Measurements from ENCODE around the gene CLDN24.
A peak's percentile ranks its signal among the peaks of the same experiment; 100 is the strongest.

Gene CLDN24

DNA sequence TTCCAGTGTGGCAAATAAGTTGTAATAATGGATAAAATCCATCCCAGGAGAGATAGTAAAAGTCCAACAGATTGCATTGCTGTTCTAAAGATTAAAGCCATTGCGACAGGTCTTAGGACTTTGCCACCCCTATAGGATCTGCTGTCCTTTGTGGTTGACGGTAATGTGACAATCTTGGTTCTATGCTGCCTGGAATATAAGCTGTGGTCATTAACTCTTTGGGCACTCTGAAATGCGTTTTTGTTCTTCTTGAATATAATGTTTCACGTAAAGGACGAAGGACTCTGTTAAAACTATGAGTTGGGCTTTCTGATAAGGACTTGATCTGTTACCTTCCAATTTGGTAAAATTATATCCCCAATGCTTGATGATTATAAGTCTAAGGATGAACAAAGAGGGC is at the start of gene CLDN24:
Gene CLDN24 (minus strand): TSS at position 101 of the 400 bp plus-strand sequence. CDS start 0 bp downstream, at position 101.
- DNase-seq, result no peak

GRCh38 chr4:183370786-183371185 is 48.6 kb upstream of the CLDN24 start:
- DNase-seq, result no peak

DNA sequence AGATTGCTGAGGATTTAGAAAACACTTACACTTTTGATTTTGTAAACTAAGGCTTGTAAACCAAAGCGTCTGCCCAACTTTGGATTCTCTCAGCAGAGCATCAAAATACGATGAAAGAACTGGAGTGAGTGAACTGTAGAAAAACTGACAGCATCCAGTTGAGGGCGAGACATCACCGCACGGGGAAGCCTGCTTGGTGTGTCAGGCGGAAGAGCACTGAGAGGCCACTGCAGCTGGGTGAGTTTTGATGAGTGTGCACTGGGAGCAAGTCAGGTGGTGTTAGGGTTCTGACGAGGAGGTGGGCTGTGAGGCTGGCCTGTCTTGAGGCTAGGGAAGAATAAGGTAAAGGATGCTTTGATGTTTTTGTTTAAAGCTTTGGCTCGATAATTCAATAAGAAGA is 46.8 kb upstream of the CLDN24 start:
- DNase-seq, result no peak

DNA sequence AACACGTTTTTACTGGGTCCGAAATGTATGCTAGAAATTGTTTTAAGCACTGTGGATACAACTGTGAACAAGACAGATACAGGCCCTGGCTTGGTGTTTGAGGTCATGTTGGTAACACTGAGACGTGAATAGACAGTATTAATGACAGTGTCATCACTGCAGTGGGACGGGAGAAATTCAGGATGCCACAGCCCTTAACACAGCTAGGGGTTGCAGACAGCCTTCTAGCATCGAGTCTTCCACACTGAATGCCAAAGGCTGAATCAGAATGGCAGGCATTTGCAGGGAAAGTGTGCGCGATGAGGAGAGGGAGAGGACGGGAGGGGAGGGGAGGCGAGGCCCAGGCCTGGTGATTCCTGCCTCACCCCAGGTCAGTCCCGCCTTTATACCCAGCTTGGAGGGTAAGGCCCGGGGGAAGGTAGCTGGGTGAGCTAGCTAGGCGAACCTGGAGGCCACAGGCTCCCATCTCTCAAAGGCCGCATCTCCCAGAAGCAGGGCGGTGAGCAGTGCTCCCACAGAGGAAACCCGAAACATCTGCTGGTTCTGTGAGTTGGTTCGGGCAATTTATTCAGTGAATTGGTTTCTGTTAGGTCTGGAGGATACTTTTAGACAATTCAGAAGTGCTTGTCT is 44.1 kb upstream of the CLDN24 start:
- no peak for DNase-seq

- no peak for DNase-seq
These were observed 41.8 kb upstream of the CLDN24 start for GRCh38 chr4:183364025-183364424.

DNA sequence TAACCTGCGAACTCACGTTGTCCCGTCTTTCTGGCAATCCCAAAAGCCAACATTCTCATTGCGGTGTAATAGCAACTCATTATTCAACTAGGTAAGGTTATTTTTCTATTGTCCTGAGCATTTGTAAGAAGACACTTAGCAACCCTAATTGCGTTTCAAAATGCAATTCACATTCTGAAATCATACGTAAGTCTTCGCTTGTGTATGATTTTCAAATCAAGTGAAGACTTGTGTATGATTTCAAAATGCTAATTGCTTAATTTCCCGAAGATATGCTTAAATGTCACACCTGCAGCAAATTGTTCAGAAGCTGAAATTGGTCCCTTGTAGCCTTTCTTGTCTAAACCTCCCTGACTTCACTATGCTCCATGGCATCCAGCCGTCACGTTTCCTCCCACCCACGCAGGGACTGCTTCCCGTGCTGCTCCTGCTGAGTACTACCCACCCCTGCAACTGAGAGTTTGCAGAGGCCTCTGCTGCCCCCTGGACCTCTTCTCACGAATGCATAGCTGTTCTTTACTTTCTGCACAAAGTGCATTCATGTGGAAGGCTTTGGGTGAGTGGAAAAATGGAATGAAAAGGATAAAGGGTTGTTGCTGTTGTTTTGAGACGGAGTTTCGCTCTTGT is 40.8 kb upstream of the CLDN24 start:
- DNase-seq, result no peak

DNA sequence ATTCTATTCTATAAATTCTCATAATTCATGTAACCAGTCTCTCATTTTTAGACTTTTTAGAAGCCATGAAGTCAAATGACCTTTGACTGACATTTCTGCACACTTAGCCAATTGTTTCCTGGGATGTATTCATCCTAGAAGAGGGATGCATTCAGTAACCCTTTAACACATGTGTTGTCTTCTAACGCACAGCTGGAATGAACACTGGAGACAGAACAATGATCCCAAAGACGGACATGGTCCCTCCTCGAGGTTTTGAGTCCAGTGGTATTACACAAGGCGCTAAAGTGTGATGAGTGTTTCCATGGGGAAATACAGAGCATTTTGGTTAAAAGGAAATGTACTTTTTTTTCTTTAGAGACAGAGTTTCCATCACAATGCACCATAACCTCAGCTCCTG is 39.8 kb upstream of the CLDN24 start:
- no peak for DNase-seq

- DNase-seq, result no peak
These were observed 38.1 kb upstream of the CLDN24 start for GRCh38 chr4:183360161-183360919.

GRCh38 chr4:183358215-183358755 is 36.1 kb upstream of the CLDN24 start:
- DNase-seq, result no peak

DNA sequence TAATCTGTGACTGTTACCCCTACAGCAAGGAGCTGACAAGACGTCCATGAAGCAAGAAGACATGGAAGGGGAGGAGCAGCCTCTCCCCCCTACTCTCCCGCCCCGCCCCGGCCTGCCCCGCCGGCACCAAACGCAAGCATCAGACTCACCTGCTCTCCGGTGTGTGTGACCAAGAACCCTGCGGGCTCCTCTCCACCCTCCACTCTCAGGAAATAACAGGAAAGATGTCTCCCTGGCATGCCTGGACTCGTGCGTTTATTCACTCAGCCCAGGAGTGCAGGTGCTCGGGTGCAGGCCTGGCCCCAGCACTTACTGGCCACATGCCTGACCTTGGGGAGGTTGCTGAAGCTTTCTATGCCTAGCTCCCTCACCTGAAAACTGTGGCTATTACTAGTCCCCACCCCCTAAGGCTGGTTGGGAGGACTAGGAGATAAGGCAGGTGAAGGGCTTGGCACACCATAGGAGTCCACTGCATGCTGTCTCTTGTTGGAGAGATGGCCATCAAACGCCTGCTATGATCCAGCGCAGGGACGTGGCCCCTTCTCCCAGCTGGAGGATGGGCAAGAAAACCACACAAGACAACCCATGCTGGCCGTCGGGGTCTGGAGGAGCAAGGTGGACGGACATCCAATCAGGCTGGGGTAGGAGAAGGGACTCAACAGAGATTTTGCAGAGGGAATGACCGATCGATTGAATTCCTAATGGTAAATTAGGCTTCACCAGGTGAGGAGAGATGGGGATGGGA is 34.9 kb upstream of the CLDN24 start:
- DNase-seq, result no peak

DNA sequence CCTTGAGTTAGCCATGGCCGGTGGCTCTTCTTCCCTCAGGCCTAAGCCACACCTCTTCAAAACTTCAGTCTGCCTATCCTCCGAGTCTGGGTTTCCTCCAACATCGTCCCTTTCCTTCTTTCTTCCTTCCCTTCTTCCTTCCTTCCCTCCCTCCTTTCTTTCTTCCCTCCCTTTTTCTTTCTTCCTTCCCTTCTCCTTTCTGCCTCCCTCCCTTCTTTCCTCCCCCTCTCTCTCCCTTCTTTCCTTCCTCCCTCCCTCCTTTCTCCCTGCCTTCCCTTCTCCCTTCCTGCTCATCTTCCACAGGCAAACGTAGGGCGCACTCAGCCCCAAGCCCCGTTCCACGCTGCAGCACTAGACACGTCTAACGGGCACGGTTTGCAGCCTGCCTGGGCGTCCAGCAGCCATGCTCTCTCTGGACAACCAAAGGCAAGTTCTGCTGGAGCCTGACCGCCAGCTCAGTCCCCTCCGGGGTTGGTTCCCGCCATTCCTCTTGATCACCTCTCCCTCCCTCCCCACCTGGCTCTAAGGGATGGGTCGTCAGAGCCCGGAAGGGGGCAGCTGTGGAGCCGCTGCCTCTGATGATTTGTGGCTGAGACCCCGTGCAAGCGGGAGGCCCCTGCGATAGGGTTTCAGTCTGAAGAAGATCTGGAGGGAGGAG is 34.1 kb upstream of the CLDN24 start:
- DNase-seq, result no peak

GRCh38 chr4:183355405-183355804 is 33.2 kb upstream of the CLDN24 start:
- DNase-seq, result no peak

GRCh38 chr4:183354219-183354618 is 32.0 kb upstream of the CLDN24 start:
- no peak for DNase-seq

DNA sequence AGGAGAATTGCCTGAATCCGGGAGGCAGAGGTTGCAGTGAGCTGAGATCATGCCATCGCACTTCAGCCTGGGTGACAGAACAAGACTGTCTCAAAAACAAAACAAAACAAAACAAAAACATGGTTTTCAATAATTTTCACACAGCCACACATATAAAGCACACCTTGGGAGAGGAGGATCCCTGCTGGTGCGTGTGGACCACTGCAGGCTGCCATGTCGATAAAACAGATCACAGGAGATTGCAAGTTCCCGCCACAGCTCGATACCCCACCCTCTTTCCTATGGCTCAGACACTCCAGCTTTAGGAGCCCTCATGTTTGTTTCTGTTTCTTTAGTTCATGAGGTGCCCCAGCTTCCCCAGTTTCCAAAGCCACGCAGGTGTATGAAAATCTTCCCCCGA is 31.3 kb upstream of the CLDN24 start:
- DNase-seq, result no peak

DNA sequence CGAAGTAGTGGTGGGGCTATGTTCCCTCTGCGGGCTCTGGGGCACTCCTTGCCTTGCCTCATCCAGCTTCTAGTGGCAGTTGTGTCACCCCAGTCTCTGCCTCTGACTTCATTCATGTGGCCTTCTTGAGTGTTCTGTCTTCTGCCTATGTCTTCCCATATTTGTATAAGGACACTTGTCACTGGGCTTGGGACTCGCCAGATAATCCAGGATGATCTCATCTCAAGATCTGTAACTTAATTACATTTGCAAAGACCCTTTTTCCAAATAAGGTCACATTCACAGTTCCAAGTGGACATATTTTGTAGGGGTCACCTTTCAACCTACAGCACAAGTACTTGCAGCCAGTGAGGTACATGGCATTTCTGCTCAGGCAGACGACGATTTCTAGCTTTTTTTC is 30.3 kb upstream of the CLDN24 start:
- no peak for DNase-seq

DNA sequence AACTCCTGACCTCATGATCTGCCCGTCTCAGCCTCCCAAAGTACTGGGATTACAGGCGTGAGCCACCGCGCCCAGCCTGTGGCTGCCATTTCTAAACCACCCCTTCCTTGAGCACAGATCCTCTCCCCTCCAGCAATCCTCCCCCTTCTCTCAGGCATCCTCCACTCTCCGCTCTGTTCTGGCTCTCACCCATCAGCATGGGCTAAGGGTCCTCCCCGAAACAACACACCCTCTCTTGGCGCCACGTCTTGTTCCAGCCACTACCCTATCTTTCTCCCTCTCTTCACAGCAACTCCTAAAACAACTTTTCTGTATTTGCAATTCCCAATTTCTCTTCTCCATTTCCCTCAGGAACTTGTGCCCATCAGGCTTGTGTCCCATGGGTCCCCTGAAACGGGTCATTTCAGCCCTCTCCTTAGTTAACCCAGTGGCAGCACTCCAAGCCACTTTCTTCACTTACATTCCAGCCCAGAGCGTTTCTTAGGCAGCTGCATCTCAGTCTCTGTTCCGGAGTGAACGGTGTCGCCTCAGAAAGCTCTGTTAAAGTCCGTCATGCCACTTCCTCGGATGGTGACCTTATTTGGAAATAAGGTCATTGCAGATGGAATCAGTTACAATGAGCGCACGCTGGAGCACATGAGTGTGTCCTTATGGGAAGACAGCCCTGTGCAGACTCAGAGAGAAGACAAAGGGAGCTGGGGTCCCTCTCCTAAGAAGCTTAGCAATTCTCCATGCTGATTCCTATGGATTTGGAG is 28.3 kb upstream of the CLDN24 start:
- DNase-seq, result no peak

DNA sequence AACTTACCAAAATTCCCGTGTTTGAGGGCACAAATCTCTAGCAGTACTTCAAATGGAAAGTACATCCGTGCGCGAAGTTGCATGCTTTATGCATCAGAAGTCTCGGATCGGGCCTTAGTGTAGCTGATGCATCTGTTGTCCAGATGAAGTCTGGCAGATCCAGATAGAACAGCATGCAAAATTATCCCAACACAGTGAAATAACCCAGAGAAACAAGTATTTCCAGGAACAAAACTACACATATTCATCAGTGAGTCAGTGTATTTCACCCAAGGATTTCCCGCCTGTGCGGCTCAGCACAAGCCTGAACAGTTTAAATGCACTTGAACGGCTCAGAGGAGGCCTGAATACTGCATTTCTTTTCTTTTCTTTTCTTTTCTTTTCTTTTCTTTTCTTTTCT is 27.4 kb upstream of the CLDN24 start:
- DNase-seq, result peak; percentile 15

GRCh38 chr4:183348706-183349659 is 26.8 kb upstream of the CLDN24 start:
- peak; percentile 61 for DNase-seq

DNA sequence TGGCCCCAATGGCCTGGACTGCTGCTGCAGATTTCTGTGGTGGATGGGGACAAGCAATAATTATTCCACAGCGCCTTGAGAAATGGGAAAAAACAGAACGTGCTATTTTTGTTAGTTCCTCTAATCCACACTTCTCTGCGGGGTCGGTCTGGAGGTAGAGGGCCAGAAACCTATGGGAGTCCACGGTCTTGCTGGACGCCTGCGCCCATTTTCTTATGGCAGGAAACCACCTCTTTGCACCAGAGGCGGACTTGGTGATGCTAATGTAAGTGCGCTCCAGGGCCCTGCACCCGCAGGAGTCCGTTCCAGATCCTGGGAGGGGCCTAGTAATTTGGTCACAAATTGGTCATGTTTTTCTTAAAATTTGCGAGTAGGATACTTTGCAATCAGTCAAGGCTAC is 25.9 kb upstream of the CLDN24 start:
- no peak for DNase-seq

GRCh38 chr4:183347566-183347965 is 25.3 kb upstream of the CLDN24 start:
- no peak for DNase-seq

DNA sequence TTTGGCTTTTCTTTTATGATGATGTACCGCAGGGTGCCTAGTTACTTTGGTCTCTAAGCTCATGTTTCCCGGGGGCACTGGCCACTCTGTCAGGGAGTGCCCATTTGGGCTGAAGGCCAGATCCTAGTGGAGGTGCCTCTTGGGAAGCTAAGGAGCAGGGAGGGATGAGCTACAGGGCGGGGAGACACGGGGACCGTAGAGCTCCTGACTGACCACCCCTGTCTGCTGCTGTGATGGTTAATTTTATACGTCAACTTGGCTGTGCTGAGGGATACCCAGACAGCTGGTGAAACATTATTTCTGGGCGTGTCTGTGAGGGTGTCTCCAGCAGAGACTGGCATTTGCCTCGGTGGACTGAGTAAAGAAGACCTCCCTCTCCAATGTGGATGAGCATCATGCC is 24.9 kb upstream of the CLDN24 start:
- no peak for DNase-seq

All from stimulated activated CD4-positive, alpha-beta T cell treated with anti-CD3 and anti-CD28 coated beads, Interleukin-15, amount 100 ng/mL, for 24 hours (primary cell).